ENCODE results near the gene NOM1. TPM values are rescaled to one million over a fixed set of nuclear protein-coding genes. Genes with fewer than 3 reads are reported as not detected.

NOM1 gene
- total RNA-seq, 1 donor from 2014 or later = 29.6 TPM

DNA sequence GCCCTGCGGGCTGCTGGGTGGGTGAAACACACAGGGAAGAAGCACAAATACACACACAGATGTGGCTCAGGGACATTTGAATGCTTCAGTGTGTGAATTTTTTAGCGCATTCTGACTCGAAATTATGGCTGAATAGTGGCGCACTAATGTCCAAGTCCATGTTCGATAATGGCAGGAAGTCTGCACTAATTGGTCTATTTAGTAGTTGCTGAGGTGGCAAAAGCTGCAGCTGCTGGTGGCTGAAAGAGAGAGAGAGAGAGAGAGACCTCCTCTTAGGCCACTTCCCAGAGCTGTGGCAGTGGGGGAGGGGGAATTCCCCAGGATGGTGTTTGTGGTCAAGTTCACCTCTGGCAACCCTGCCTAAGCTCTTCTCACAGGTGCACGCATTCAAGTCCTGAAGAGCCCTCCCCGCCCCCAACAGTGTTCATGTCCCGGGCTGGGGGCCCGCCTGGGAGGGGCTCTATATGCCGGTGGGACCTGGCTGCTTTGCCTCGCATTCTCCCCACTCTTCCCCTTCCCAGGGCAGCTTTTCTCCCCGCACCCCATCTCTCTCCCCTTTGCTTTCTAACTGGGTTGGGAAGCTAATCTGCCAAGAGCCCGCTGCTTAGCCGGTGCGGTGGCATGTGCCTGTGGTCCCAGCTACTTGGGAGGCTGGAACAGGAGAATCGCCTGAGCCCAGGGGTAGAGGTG, 67.0 kb downstream of the NOM1 start:
- no peak for DNase-seq

DNA sequence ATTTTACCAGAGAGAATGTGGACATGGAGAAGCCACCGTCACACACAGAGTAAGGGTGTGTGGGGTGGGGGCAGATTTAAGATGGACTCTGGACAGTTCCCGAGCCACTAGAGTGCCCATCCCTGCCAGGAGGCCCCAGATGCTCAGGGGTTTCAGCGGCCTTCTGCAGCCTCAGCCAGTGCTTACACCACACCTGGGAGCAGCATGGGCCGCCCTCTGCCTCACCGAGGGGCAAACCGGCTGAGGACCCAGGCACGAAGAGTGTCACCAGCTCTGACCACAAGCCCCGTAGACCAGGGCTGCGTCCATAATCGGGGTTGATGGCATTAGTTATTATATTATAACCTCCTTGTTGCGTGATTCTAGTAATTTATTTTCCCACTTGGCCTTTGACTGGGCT, 67.6 kb downstream of the NOM1 start:
- no peak for DNase-seq

DNA sequence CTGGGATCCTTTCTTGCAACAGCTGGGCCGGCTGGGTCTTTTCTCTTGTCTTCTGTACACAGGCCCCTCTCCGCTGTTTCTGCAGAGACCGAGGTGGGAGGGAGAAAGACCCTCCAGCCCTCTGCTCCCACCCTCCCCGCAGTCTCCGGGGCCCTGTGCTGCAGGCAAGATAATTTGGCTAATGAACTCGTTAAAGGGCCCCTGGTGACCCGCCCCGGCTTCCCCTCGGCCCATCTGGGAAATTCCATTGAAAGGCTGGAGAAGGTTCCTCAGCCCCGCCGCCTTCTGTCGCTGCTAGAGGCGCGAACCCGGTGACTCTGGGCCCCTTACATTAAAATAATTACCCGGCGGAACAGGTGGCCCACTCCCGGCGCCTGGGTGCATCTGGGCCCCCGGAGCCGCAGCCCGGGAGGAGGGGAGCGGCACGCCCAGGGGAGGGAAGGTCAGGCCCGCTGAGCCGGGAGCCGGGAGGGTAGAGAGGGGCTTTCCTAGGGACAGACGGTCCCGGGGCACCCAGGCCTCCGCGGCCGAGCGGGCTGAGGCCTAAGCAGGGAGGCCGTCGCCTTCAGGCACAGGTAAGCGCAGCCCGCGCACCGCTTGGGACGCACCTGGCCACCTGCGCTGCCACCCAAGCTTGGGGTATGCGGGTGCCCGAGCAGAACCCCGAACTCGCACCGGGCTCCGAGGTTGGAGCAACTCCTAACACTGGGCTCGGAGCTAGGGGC, 68.3 kb downstream of the NOM1 start:
- DNase-seq = no peak

DNA sequence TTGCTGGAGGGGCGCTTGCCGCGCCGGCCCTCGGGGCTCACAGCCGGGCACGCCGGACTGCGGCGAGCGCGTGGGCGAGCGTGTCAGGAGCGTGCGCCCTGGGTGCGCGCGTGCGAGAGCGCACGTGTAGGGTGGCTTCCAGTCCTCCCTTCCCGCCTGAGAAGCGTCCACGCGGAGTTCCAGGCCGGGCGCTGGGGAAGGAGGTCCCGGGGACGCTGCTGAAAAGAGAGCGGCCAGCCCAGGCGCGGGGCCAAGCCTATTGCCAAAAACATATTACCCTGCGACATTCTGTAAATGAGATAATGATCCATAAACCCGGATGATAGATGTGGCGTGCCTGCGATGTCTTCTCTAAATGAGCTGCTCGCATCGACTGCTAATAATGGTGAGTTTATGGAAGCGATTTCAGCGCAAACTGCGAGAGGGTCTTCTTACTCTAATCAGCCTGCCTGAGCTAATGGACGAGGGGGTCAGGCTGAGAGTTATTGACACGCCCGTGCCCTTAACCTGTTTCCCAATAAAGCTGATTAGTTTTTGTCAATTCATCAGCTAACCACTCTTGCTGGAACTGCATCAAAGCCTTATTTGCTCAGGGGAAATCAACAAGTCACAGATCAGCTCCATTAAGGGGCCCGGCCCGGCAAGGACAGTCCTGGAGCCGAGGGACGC, 69.0 kb downstream of the NOM1 start:
- DNase-seq = no peak

DNA sequence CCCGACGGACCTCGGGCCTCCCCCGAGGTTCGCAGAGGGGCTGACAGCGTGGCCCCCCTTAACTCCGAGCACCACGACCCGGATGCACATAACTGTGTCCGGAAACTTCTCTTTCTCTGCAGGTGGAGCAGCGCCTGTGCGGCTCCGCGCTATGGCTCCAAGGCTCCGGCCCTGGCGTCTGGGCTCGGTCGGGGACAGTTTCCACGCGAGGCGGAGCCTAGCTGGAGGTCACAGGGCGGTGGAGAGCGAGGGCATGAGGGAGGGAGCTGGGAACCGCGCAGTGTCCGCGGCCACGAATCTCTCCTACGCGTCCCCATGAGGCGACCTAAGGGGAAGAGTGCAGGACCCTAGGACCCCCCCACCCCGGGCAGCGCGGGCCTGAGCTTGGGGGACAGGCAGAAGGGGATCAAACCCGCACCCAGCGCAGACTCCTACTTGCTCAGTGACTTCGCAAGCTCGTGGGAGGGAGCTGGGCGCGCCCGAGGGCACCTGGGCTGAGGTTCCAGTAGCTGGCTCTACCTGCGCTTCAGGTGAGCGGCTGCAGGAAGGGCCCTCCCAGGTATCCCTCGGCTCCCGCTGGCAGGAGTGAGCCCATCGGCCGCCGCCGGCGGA, 69.6 kb downstream of the NOM1 start:
- DNase-seq = no peak

DNA sequence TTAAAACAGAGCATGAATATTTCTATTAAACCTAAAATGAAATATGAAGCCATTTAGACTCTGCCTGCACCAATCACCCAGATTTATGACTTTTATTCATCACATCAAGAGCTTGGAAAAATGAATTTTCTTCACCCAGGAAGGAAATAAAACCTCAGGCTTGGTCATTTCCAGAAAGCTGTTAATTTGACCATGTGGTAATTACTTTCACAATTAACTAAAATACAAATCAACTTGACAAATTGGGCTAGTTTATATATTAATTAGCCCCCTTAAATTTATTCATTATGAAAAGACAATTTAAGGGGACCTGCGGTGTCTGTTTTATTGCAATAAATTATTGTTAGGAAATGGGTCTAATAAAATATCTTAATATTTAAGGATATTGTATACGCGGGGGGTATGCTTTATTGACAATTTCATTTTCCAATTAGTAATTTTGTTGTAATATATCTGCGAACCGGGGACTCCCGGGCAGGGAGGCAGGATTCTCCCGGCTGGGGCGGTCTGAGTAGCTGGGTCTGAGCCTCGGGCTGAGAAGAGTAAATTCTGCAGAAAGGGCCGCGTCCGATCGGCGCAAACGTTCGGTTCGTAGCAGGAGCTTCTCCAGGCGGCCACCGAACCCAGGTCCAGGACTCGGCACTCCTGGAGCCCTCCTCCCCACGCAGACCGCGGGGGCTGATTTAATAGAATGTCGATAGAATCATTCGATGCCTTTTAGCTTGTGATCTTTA, 70.4 kb downstream of the NOM1 start:
- no peak for DNase-seq

DNA sequence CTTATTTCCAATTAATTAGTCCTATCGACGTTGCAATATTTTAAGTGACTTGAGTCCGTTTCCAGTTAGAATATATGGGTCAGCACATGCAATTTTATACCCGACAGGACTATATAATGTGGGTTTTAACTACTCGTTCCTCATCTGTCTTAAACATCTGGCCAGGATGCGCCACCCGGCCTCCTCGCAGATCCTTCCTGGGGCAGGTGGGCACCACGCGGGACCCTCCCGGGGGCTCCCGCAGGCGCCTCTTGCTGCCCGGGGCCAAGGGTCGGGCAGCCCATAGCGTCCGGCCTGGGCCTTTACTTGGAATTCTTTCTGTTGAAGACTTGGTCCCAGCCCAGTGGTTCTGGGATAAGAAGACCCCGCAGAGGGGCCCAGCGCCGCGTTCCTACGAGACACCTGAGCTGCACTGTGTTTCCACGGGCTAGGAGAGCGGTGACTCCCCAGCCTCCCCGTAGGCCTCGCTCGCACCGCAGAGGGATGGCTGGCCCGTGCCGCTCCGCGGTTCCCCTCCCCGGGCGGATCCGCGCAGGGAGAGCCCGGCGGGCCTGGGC, 71.1 kb downstream of the NOM1 start:
- DNase-seq = no peak

DNA sequence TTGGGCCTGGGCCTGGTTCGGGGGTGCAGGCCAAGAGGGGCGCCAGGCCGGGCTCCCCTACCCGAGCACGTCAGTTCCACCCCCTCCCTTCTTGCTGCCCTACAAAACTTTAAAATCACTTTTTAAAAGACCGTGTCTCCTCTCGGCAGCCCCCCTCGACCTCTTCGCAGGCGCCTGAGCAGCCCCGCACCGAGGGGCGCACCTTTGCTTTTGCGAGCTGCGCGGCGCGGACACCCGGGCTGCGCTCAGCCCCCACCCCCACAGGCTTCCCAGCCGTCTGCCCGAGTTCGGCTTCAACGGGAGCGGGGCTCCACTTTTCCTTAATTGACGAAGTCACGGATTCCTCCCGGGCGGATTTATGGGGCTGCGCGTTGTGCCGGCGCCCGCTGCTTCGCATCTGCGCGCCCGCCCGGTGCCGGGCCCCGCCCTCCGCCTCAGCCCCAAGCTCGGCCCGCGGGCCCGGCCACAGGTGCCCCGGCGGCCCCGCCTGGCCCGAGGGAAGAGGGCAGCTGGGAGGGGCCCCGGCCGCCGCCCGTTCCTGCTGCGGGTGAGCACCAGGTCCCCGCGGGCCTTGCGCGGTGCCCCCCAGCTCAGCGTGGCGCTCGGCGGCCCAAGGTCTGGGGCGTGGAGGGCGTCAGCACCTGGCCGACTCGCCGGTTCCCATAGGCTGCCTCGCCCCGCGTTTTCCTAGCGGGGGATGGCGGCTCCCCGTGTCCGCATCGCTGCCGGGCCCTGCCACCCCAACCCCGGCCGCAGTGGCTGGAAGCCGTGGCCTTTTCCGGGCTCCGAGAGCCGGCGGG, 71.8 kb downstream of the NOM1 start:
- DNase-seq = no peak

DNA sequence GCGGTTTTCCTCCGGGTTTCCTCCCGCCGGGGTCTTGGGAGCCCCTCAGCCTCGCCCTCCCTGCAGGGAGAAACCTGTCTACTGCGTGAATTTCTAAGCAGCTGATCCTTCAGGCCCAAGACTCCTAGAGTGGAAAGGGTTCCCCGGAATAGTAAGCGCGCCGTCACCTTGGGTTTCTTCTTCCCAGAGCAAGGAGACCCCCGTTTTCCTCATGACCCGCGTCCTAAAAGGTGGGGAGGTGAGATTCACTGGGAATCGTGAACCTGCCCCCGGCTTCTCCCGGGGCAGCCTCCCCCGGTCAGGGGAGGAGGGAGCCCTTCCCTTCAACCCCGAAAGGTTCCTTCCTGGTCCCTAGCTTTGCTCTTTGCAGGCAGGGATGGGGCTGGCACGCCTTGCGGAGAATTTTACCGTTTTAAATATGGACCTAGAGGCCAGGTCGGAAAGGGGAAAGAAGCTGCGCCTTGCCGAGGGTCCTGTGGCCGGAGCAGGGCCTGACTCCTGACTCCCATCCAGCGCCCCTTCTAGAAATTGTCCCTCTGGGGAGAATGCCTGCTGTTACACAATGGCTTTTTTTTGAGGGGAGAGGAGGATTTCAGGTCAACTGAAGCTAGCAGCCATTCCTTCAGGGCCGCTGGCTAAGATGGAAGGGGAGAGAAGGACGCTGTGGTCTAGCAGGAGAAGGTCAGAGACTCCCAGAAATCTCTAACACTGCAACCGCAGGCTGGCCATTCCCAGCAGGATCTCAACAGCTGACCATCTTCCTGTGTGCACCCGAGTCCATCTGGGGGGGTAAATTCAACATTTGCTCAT, 72.6 kb downstream of the NOM1 start:
- no peak for DNase-seq

Other genes with a start within 250 kb of the NOM1 start
- gene LMBR1, start 56.5 kb upstream of the NOM1 start, total RNA-seq = 70.7 TPM
- not detected for gene MNX1, start 61.0 kb downstream of the NOM1 start, total RNA-seq
- 77.1 TPM for gene UBE3C, start 189.2 kb downstream of the NOM1 start, total RNA-seq